ENCODE results near the gene CYB5R3.

- TF ChIP-seq YY1 (IDR thresholded peaks at IDR 0.05; ENCODE audit: insufficient read depth, insufficient read length): no peak
- TF ChIP-seq SUZ12 (IDR thresholded peaks at IDR 0.05; ENCODE audit: extremely low read depth, insufficient read depth, insufficient read length): no peak
- TF ChIP-seq ZNF274 (IDR thresholded peaks at IDR 0.05; ENCODE audit: low read depth, low read length): no peak
Observed at GRCh38 chr22:42693055-42693762, 44.0 kb upstream of the CYB5R3 start.

All from NT2/D1 (cell line).